SJCRH30 (cell line): ENCODE data around the gene RNF186. TPM values are rescaled to one million over a fixed set of nuclear protein-coding genes. Genes with fewer than 3 reads are reported as not detected.
"Not testable (repeated sequence)": the region's sequence is repeated elsewhere in the genome, so short reads cannot be mapped to it uniquely, and the experiment has no call there.

ENCODE experiments used
- DNase-seq, 2 experiments: peaks; one replicate each; pipeline ENCODE4 v3.0.0-alpha.2; 2015 to 2020
- H3K27ac ChIP-seq: fragments of 250-450 bp; sonication (Bioruptor Pico); 2 replicates; pipeline ENCODE4 v1.5.1; 2020; ENCODE audit warnings: mild to moderate bottlenecking, moderate library complexity
- H3K27me3 ChIP-seq: fragments of 250-450 bp; sonication (Bioruptor Pico); 2 replicates; pipeline ENCODE4 v1.5.1; 2020; ENCODE audit warnings: mild to moderate bottlenecking, moderate library complexity
- H3K36me3 ChIP-seq: fragments of 250-450 bp; sonication (Bioruptor Pico); 2 replicates; pipeline ENCODE4 v1.5.1; 2020; ENCODE audit warnings: mild to moderate bottlenecking, moderate library complexity
- H3K4me1 ChIP-seq: fragments of 250-450 bp; sonication (Bioruptor Pico); 2 replicates; pipeline ENCODE4 v1.5.1; 2020; ENCODE audit warnings: mild to moderate bottlenecking, moderate library complexity
- H3K4me3 ChIP-seq: fragments of 250-450 bp; sonication (Bioruptor Pico); 2 replicates; pipeline ENCODE4 v1.5.1; 2020; ENCODE audit warnings: mild to moderate bottlenecking, moderate library complexity
- H3K9me3 ChIP-seq: fragments of 250-450 bp; sonication (Bioruptor Pico); replicated peaks from 2 replicates; pipeline ENCODE4 v1.5.1; 2020; ENCODE audit warnings: mild to moderate bottlenecking, moderate library complexity
- total RNA-seq: library from RNA; depleted of rRNA; stranded (reverse); fragments of >200 nt; shearing (Covaris generic); gene quantifications from 2 replicates; pipeline ENCODE4 v1.2.3, GENCODE V29; 2014

The RNF186 gene
- total RNA-seq, 1 experiment from 2014 or later = 0.73 TPM

DNA sequence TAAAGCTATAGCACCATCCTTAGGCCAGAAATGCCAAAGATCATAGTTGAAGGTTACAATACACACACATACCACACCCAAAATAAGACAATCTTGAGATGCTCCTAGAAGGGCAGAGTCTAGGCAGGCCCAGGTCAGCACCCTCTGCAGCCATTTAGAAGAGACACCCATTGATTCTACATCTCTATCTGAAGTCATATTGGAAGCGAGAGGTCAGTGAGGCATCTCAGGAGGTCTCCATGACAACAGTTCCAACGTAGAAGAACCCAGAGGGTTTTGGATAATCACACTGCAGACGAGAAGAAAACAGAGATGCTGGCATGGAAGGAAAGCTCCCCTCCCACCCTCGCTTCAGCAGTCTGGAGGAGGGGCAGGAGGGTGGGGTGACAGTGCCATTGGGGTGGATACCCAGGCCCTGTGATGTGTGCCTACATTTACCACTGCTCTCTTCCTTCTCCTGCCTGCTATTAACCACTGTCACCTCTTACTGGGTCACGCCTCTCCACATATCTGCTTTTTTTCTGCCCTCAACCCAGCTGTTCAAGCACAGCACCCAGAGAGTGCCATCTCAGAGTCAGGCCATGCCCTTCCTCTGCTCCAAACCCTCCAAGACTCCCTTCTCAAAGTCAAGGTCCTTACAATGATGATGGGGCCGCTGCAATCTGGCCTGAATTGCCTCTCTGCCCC lies 21.6 kb downstream of the RNF186 start:
- H3K4me3 ChIP-seq = no peak overlapping the region
- DNase-seq = no peak
- H3K36me3 ChIP-seq = no peaks in the 10 kb centered on the region
- H3K4me1 ChIP-seq = 0 out of 2 replicates have a peak, but pooled peaks cover 2% of the 10 kb centered on the region
- H3K9me3 ChIP-seq = peaks cover 3% of the 10 kb centered on the region; the same call in 1 of the 2 replicates
- H3K27me3 ChIP-seq = no peaks in the 10 kb centered on the region
- no peak overlapping the region for H3K27ac ChIP-seq

DNA sequence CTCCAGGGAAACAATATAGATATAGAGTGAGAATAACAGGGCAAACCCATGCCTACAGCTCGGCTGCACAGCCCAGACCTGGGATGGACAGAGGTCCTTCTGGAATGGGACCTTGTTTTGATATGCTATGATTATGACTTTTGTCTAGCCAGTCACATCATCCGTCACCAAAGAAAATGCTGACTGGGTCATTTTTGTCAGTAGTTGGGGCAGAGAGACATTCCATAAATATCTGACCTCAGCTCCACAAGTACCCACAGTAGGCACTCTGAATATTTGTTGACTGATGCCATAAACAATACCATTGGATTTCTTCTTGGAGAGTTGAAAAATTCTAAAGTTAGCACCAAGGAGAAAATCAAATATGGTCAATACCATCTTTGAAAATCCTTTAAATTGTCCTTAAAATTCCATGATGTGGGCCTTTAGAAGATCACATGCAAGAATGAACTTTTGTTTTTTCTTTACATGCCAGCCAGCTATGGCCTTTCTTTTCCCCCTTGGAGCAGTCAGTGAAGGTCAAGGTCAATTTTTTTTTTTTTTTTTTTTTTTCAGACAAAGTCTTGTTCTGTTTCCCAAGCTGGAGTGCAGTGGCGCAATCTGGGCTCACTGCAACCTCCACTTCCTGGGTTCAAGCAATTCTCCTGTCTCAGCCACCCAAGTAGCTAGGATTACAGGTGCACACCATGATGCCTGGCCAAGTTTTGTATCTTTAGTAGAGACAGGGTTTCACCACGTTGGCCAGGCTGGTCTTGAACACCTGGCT lies 22.7 kb downstream of the RNF186 start:
- no peaks in the 10 kb centered on the region for H3K27me3 ChIP-seq
- H3K4me1 ChIP-seq = no peaks in the 10 kb centered on the region
- DNase-seq = no peak
- no peak overlapping the region for H3K27ac ChIP-seq
- H3K9me3 ChIP-seq = peaks cover 3% of the 10 kb centered on the region; the same call in 1 of the 2 replicates
- H3K4me3 ChIP-seq = no peak overlapping the region
- no peaks in the 10 kb centered on the region for H3K36me3 ChIP-seq

DNA sequence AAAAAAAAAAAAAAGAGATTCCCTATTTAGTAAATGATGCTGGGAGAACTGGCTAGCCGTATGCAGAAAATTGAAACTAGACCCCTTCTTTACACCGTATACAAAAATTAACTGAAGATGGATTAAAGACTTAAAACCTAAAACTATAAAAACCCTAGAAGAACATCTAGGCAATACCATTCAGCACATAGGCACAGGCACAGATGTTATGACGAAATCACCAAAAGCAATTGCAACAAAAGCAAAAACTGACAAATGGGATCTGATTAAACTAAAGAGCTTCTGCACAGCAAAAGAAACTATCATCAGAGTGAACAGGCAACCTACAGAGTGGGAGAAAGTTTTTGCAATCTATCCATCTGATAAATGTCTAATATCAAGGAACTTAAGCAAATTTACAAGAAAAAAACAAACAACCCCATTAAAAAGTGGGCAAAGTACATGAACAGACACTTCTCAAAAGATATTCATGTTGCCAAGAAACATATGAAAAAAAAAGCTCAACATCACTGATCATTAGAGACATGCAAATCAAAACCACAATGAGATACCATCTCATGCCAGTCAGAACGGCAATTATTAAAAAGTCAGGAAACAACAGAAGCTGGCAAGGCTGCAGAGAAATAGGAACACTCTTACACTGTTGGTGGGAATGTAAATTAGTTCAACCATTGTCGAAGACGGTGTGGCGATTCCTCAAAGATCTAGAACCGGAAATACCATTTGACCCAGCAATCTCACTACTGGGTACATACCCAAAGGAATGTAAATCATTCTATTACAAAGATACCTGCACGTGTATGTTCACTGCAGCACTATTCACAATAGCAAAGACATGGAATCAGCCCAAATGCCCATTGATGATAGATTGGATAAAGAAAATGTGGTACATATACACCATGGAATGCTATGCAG lies 24.8 kb downstream of the RNF186 start:
- not testable (repeated sequence) for H3K4me1 ChIP-seq, H3K36me3 ChIP-seq, H3K4me3 ChIP-seq, H3K27ac ChIP-seq, H3K27me3 ChIP-seq, H3K9me3 ChIP-seq, DNase-seq

DNA sequence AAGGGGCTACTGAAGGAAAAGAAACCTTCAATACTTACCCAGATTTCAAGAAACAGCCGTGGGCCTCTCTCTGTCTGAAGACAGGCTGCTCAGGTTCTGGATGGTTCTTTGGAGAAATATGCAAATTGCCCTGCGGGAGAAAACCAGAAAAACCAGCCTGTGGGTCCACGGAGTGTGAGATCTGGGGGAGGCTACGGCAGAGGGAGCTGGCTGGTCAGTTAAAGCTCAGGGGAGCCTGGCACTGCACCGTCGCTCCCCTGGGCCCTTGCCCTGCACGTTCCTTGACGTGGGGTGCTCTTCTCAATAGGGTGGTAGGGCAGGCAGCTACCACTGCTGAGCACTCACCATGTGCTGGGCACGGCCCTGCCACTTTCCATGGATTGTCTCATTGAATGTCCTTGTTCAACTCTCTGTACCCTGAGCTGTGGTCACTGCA lies 28.1 kb downstream of the RNF186 start:
- H3K27ac ChIP-seq = no peak overlapping the region
- peaks cover 3% of the 10 kb centered on the region; the same call in 1 of the 2 replicates for H3K9me3 ChIP-seq
- DNase-seq = no peak
- no peaks in the 10 kb centered on the region for H3K36me3 ChIP-seq
- H3K4me1 ChIP-seq = peaks cover 10% of the 10 kb centered on the region
- H3K27me3 ChIP-seq = no peaks in the 10 kb centered on the region
- H3K4me3 ChIP-seq = no peak overlapping the region

DNA sequence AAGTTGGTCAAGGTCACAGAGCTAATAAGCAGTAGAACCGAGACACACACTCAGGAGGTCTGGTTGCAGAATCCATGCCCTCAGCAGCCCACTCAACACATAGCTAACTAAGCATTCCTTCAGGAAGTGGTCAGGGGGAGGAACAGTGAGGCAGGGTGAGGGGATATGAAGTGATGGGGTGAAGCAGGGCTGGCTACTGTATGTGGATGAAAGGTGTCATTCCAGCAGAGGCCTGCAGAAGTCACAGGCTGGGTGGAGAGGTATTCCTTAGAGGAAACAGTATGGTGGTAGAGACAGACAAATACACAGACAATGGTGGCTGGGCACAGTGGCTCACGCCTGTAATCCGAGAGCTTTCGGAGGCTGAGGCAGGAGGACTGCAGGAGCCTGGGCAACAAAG lies 29.4 kb downstream of the RNF186 start:
- DNase-seq = no peak
- H3K36me3 ChIP-seq = no peaks in the 10 kb centered on the region
- no peaks in the 10 kb centered on the region for H3K27me3 ChIP-seq
- no peak overlapping the region for H3K4me3 ChIP-seq
- no peak overlapping the region for H3K27ac ChIP-seq
- H3K4me1 ChIP-seq = peaks cover 10% of the 10 kb centered on the region
- peaks cover 1% of the 10 kb centered on the region; the same call in 1 of the 2 replicates for H3K9me3 ChIP-seq

DNA sequence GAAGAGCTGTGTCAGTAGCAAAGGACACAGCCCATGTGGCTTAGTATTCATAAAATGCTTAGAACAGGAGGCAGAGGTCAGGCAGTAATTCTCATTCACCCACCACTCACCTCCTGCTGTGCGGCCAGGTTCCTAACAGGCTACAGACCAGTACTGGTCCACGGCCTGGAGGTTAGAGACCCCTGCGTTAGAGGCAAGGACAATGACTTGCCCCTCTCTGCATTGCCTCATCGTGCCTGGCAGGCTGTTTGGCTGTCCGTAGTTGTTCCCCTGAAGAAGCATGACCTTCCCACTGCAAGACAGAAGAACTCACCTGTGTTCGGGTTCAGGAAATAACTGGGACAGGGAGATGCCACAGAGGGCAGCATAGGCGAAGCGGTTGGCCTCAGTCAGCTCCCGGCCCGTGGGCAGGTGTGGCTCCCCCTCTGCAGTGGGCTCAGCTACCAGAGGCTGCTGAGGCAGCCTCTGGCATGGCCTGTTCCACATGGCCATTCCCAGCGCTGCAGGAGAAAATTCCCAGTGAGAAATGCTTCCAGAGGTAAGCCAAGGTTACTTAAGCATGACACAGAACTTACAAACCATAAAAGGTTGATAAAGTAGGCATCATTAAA lies 34.7 kb downstream of the RNF186 start:
- H3K27me3 ChIP-seq = no peaks in the 10 kb centered on the region
- no peak overlapping the region for H3K4me3 ChIP-seq
- H3K27ac ChIP-seq = no peak overlapping the region
- H3K4me1 ChIP-seq = peaks cover 19% of the 10 kb centered on the region
- no peaks in the 10 kb centered on the region for H3K36me3 ChIP-seq
- DNase-seq = no peak
- no peaks in the 10 kb centered on the region for H3K9me3 ChIP-seq

DNA sequence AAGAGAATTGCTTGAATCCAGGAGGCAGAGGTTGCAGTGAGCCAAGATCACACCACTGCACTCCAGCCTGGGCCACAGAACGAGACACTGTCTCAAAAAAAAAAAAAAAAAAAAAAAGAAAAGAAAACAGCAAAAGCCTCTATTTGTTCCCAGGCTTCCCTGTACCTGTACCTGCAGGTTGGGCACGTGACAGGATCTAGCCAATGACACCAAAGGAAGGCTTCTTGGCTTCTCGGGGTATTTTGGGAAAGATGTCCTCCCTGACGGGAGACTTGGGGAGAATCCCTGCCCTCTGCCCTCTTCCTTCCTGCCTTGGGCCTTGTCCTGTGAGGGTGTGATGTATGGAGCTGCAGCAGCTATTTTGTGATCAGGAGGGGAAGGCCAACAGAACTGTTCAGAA lies 38.1 kb downstream of the RNF186 start:
- Histone ChIP-seq H3K4me1 (peaks cover 28% of the 10 kb centered on the region), H3K9me3 (no peaks in the 10 kb centered on the region), H3K27me3 (no peaks in the 10 kb centered on the region), H3K36me3 (no peaks in the 10 kb centered on the region), H3K4me3 (no peak overlapping the region), H3K27ac (no peak overlapping the region)
- no peak for DNase-seq

DNA sequence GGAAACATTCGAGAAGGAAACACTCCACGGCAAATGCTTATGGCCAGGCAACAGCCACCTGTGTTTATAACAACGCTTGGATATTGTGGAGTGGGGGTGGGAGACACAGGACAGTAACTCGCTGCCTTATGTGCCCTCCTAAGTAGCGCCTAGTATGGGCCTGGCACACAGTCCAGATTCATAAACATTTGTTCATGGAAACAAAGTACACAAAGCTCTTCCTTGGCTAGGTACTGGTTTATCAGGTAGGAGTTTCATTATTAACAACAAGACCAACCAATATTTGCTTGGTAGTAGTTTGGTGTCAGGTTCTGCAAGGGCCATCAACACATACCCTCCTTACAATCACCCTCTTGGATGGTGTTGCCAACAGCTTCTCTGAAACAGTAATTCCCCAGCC lies 38.8 kb downstream of the RNF186 start:
- no peak for DNase-seq
- Histone ChIP-seq H3K27ac (peak overlapping the region; percentile 58), H3K4me3 (no peak overlapping the region), H3K9me3 (no peaks in the 10 kb centered on the region), H3K4me1 (peaks cover 35% of the 10 kb centered on the region), H3K27me3 (no peaks in the 10 kb centered on the region), H3K36me3 (no peaks in the 10 kb centered on the region)

DNA sequence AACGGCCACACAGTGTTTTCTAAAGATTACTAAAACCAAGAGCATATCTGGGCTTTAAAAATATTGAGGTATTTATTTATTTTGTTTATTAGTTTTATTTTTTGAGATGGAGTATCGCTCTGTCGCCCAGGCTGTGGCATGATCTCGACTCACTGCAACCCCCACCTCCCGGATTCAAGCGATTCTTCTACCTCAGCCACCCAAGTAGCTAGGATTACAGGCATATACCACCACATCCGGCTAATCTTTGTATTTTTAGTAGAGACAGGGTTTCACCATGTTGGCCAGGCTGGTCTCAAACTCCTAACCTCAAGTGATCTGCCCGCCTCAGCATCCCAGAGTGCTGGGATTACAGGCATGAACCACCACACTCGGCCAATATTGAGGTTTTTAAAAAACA lies 39.3 kb downstream of the RNF186 start:
- Histone ChIP-seq H3K4me3 (no peak overlapping the region), H3K36me3 (no peaks in the 10 kb centered on the region), H3K4me1 (peaks cover 39% of the 10 kb centered on the region), H3K27ac (peak overlapping the region; percentile 58), H3K9me3 (no peaks in the 10 kb centered on the region), H3K27me3 (no peaks in the 10 kb centered on the region)
- peak; percentile 58 to 75 for DNase-seq

DNA sequence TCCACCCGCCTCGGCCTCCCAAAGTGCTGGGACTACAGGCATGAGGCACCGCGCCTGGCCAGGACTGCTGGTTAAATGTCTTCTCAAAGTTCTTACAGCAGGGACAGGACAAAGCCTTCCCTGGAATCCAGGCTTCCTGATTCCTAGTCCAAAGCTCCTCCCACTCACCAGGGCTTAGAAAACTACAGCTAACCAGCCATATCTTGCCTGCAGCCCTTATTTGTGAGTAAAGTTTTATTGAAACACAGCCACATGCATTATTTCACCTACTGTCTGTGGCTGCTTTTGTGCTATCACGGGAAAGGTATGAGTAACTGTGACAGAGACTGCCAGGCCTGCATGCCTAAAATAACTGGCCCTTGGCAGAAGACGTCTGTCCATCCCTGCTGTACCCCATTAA lies 39.8 kb downstream of the RNF186 start:
- no peaks in the 10 kb centered on the region for H3K9me3 ChIP-seq
- no peak overlapping the region for H3K4me3 ChIP-seq
- H3K4me1 ChIP-seq = peaks cover 44% of the 10 kb centered on the region
- no peaks in the 10 kb centered on the region for H3K27me3 ChIP-seq
- H3K36me3 ChIP-seq = no peaks in the 10 kb centered on the region
- peak; percentile 58 to 81 for DNase-seq
- H3K27ac ChIP-seq = peak overlapping the region; percentile 58

DNA sequence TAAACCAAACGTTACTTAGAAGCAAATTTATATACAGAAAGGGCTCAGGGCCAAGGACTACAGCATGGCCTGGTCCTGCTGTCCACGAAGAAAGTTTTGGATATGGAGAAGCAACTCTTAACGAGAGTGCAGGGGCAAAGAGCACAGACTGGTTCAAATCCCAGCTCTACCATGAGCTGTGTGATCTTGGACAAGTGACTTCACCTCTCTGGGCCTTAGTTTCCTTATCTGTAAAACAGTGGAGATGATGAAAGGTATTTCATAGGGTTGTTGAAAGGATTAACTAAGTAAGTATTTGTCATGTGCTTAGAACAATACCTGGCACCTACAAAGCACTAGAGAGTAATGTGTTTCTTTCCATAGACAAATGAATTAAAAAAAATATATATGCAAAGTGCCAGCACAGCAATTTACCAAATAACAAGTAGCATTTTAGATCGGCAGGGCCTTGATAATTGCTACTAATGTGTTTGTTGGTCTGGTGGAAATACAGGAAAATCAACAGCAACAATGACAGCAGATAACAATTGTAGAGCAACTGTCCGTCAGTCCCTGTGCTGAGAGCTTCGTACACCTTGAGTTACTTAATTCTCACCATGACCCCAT lies 40.8 kb downstream of the RNF186 start:
- DNase-seq = no peak
- H3K27ac ChIP-seq = no peak overlapping the region
- no peaks in the 10 kb centered on the region for H3K36me3 ChIP-seq
- no peaks in the 10 kb centered on the region for H3K9me3 ChIP-seq
- H3K27me3 ChIP-seq = no peaks in the 10 kb centered on the region
- H3K4me3 ChIP-seq = no peak overlapping the region
- H3K4me1 ChIP-seq = peaks cover 55% of the 10 kb centered on the region

DNA sequence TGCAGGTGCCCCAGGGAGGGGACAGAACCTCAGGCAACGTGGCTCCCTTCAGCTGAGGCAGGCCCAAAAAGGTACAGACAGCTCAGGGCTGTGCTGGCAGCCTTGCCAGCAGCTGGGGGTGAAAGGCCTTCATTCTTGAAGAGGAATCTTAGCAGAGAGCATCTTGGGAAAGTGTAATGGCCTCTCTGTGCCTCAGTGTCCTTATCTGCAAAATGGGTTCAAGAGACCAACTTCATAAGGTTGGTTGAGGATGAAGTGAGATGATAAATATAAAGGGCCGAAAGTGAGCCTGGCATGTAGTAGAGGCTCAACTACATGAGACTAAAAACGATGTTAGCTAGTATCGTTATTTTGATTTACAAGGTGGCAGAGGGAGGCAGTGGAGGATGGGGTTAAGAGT lies 41.6 kb downstream of the RNF186 start:
- no peak overlapping the region for H3K4me3 ChIP-seq
- no peaks in the 10 kb centered on the region for H3K36me3 ChIP-seq
- no peaks in the 10 kb centered on the region for H3K9me3 ChIP-seq
- H3K27ac ChIP-seq = no peak overlapping the region
- H3K4me1 ChIP-seq = peaks cover 63% of the 10 kb centered on the region
- DNase-seq = no peak
- no peaks in the 10 kb centered on the region for H3K27me3 ChIP-seq

DNA sequence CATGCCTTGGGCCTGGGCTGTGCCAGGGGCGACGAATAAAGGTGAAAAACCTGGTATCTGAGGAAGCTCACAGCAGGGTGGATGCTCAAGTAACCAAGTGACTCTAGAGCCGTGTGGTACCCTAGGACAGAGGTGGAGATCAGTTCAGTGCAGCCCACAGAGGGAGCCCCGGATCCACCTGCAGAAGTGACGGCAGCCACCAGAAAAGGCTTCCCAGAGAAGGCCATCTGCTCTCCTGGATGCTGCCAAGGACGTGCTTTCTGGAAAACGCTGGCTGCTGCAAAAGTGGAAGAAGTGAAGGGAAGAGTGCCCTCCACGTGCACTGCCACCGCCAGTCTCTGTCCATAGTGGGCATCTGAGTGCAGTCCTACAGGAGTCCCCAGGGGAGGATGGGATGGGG lies 43.0 kb downstream of the RNF186 start:
- Histone ChIP-seq H3K9me3 (no peaks in the 10 kb centered on the region), H3K27ac (peak overlapping the region; percentile 70), H3K27me3 (no peaks in the 10 kb centered on the region), H3K4me3 (no peak overlapping the region), H3K4me1 (peaks cover 75% of the 10 kb centered on the region), H3K36me3 (no peaks in the 10 kb centered on the region)
- DNase-seq = peak in 1 of 2 experiments; percentile 43

DNA sequence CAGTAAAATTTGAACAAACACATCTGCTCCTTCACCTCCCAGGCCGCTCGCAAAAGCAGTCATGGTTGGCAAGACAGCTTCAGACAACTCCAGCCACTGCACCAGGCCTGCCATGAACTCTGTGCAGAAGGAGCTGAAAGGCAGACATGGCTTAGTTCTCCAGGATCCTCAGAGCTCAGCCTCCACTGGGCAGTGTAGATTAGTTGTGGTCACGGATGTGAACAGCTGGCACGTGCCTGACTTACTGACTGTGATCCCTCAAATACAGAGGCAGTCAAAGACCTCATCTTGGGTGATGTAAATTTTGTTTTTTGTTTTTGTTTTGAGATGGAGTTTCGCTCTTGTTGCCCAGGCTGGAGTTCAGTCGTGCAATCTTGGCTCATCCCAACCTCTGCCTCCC lies 43.7 kb downstream of the RNF186 start:
- Histone ChIP-seq H3K36me3 (no peaks in the 10 kb centered on the region), H3K4me1 (peaks cover 79% of the 10 kb centered on the region), H3K27me3 (no peaks in the 10 kb centered on the region), H3K27ac (peak overlapping the region; percentile 70), H3K9me3 (no peaks in the 10 kb centered on the region), H3K4me3 (no peak overlapping the region)
- peak; percentile 89 to 93 for DNase-seq
